Activated T-helper 1 cell treated with anti-CD3 and anti-CD28 coated beads, Interleukin-2, amount 50 U/mL, for 16 hours (primary cell): ENCODE results near the gene GRM8.

ENCODE experiments used
- DNase-seq, 2 donors: peaks; one replicate each; pipeline ENCODE4 v3.0.0-alpha.2; 2020; ENCODE audit warnings: low read depth in 1 of 2, low spot score in 1 of 2

GRM8 gene

DNA sequence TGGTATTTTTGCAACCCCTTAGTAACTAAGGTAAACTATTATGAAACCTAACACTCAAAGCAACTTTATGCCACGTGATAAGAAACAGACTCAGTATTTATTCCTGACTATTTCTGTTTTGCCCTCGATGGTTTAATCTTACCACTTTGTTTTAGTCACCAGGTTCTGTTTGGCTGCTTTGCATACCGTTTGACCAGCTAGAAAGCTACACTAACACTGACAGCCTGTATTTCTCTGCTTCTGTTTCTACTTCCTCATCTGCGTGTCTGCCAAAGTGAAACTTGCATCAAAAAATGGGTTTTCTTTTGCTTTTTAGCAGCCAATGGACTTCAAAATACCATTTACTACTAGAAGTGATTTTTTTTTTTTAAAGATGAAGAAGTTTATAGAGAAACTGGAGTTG, 802.5 kb downstream of the GRM8 start:
- DNase-seq, result no peak

DNA sequence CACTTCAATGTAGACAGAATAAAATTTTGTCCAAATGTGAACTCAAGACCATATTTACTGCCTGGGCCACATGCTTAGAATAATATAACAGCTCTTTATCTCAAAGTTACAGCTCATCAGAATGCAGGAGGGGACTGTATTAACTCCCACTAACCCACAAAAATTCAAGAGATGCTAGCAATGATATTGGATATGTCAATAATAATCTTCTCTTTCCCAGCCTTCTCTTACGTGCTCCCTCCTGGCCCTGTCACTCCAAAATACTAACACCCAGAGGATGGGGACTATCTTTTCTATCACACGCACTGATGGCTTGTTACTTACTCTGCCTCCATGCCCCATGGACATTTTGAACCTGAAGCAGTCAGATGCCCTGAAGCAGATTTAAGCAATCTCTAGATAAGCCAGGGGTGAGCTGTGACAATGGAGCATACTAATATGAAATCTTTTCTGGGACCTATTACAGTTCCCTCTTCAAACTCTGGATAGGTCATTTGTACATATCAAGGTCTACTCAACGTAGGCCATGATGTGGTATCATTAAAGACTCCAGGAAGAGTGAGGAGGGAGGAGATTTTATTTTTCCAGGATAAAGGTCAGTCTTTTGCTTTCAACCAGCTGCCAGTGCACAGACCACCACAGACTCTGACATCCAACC, 803.0 kb downstream of the GRM8 start:
- DNase-seq, result no peak

DNA sequence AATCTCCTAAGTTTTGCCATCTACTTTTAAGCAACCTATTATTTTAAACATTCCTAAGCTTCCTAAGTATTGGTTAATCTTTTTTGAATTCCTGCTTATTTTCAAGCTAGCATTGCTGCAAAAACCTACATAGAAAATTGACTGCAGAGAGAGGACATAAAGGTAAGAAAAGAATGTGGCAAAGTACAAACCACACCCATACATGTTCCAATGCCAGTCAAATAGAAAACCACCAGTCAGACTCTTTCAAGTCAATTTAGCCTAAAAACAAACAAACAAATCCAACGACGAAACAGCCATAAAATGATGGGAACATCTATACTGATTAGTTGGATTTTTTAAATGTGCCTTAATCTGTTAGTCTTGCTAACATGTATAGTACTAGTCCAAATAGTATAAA, 804.8 kb downstream of the GRM8 start:
- DNase-seq, result no peak

DNA sequence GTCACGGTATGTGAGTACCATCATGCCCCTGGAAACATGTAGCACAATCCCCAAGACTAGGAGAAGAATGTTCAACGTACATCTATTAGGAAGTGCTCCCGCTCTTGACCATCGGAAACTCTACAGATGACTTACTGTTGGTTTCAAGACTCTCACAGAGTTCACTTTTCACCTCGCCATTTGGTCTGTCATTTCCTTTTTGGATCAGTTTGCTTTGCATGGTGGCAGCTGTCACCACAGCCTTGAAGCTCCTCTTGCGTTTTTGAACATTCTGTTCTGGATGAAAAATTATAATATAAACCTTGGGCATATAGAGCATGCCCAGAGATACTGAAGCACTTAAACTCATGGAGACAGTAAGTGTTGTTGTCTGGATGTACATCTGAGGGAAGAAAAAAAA, 806.8 kb downstream of the GRM8 start:
- DNase-seq, result no peak

DNA sequence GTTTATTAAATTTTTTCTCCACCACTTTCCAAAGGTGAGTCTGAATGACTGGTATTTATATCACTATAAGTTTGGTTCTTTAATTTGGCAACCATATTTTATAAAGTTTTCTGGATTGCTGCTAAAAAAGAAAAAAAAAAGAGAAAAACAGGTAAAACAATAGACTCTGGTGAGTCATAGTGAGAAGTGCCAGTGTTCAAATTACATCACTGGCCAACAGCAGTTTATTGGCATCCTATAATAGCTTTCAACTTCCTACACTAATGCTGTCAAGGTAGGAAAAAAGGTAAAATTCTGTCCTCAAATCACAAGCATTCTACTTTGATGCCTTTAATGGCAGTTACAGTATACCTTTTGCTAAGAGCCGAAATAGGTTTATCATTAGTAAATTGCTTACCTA, 808.8 kb downstream of the GRM8 start:
- DNase-seq, result no peak

DNA sequence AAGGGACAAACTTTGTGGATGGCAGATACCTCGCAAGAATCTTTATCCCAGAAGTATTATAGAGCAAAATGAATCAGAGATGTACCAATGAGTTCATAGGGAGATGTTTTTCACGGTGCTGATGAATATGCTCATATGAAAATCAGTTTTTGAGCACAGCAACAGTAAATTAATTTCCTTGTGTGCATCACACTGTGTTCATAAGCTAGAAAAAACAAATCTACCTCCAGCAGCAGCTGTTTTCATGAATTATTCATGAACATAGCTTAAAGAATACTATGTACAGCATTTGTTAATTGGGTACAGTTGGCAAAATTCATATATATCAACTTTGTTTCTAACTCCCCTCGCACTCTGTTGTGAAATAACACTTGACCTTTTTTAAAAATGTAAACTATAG, 809.8 kb downstream of the GRM8 start:
- DNase-seq, result no peak

DNA sequence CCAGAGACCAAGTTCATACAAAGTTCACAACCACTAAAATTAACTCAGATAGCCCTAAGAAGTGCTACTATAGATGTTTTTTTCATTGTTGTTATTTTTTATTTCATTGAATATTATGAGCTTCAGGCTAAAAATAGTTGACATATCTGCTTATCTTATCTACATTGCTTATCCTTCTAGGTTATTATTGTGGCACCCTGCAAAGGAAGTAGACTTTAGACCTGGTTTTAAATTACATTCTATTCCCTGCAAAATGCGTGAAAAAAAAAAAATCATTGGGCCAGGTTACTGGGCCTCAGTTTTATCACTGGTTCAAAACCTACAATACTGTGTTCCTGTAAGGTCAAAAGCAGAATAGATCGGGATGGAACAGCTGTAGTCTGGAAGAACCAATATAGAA, 811.0 kb downstream of the GRM8 start:
- no peak for DNase-seq

DNA sequence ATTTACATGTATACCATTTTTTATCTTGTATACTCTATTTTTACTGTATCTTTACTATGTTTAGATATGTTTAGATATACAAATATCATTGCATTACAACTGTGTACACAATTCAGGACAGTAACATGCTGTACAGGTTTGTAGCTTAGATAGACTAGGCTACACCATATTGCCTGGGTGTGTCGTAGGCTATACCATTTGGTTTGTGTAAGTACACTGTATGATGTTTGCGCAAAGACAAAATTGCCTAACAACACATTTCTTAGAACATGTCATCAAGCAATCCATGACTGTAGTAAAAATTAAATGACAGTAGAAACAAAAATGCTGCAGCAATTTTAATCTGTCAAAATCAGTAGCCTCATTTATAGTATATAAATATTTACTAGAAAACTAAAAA, 812.2 kb downstream of the GRM8 start:
- no peak for DNase-seq

DNA sequence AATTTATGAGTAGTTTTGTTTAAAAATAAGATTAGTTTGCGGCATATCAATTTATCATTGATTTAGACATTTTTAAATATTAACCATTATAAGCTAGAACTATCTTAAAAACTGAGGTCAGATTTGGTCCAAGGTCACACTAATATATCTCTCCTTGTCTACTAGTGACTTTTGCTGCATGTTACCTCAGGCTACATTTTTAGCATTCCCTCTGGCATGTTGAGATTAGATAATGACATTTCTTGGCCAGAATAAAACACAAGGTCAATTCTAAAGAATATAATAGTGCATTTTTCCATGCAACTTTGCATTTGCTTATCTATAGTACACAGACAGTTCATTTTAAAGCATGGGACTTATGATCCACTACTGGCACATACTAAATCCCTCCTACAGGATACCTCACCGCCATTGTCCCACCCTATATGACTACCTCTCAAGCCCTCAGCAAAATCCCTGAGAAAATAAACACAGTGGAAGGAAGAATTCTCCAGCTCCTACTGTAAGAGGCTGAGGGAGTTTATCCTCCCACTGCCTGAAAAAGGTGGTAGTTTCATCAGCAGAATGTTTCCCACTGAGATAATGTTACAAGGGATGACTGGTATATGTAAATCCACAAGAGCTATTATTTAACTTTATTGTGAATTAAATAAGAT, 816.4 kb downstream of the GRM8 start:
- DNase-seq, result no peak

DNA sequence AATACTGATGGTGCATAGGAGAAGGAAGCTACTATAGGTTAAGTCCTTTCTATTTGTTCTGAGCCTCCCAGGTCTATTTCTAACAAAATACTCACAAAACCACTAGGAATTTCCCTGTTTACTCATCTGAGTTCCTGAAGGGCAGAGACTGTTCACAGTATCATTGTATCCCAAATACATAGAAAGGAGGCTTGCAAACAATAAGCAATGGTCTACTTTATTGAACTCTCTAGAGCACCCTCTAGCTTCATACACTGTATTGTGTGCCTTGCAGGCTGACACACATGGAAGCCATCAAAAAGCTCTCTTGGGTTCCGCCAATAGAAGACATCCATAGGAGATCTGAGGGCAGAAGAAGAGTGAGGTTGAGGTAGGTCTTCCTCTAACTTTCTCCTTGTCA, 826.1 kb downstream of the GRM8 start:
- DNase-seq, result no peak

DNA sequence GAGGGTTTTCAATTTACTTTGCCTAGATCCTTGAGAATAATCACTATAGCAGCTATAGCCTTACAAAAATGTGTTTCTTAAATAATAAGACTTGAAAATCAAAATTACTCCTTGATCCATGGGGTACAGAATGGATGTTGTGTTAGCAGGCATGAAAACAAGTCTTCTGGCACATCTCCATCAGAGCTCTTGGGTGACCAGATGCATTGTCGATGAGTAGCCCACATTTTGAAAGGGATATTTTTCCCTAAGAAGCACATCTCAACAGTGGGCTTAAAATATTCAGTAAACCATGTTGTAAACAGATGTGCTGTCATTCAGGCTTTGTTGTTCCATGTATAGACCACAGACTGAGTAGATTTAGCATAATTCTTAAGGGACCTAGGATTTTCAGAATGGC, 827.8 kb downstream of the GRM8 start:
- no peak for DNase-seq

DNA sequence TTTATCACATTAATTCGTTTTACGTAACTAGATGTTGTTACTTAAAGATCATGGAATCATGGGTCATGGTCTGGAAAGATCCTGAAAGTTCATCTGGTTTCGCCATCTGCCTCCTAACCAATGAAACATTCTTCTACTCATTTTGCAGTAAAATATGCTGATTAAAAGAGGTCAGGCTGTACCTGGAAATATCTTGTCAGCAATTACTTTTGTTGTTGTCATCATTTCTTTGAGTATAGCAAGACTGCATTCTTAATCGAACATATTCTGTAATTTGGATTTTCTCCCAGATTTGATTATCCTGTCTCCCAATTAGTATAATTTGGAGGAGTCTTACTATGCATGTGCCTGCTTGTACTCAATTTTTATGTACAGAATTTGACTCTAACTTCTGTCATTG, 833.7 kb downstream of the GRM8 start:
- DNase-seq, result no peak

DNA sequence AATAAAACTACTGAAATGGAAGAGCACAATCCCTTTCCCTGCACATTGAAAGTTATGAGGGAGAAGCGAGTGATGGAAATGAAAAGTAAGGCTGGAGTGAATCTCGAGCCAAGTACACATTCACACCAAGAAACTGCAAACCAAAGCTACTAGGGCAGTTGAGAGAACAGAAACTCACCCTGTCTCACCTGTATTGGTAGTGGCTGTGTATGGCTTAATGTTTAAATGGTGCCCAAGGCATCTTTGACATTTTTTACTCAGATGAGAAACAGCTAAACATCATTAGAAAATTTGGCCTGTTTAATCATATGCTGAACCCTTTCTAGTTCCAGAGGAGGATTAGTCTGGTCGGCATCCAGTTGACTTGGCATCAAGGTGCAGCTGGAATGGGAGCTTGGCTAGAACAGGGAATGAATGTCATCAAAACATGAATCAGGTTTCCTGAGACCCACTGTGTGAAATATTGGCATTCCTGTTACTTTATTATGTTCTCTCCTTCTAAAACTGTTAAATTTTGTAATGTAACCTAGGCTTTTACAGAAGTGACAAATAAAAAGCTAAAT, 840.8 kb downstream of the GRM8 start:
- no peak for DNase-seq

DNA sequence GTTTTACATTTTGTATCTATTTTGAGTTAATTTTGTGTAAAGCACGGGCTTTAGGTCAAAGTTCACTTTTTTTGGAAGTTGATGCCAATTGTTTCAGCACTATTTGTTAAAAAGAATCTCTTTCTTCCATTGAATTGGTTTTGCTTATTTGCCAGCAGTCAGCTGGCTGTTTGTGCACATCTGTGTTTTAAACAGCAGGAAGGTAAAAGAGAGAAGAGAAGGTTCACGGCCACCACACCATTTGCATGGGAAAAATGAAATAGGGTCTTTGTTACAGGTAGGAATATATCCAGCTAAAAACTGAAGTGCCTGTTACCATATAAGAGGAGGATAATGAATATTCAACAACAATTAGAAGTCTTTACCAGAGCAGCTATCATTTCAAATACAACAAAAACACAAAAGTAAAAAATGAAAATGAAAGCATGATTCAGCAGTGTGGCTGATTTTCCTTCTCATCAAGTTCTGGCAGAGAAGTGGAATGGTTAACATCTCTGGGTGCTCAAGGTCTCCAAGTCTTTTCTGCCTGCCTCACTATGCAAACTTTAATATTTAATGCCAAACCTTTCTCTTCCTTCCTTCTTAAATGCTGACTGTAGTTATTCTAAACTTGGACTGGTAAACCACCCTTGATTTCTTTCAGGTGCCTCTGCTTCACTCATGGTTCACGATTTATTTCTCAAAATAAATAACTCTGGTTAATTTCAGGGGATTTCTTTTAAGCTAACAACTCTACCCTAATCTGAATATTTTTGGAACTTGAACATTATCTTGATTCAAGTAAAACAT, 841.5 kb downstream of the GRM8 start:
- DNase-seq, result no peak

DNA sequence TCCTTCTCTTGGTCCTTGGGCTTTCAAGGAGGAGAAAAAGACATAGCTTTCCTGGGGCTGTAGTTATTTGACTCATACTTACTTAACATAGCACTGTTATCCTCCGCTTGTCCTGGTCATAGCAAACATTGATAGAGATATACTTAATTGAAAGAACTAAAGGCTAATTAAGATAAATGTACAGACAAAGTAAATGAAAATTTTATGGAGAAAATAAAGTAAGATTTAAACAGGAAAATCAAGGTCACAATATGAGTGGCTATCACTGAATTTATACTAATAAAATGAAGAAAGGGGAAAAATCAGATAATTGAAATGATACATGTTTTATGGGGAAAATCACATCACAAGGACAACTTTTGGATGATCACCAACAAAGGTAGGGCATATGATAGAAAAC, 849.7 kb downstream of the GRM8 start:
- DNase-seq, result no peak

DNA sequence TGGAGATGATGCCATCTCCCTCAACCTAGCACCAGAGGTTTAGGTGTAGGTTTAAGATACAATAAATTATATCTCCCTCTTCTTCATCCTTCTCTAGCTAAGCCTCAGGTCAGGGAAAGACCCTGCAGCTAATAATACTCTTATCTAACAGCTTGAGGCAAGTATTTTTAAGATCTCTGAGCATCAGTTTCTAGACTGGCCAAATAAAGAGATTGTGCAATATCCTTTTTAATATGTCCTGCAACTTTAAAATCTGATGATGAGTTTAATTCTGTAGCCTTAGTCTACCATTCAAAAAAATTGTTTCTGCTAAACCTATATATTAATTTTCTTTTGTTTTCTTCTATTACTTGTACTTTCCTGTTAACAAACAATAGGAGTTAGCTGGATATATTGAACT, 850.8 kb downstream of the GRM8 start:
- DNase-seq, result no peak

DNA sequence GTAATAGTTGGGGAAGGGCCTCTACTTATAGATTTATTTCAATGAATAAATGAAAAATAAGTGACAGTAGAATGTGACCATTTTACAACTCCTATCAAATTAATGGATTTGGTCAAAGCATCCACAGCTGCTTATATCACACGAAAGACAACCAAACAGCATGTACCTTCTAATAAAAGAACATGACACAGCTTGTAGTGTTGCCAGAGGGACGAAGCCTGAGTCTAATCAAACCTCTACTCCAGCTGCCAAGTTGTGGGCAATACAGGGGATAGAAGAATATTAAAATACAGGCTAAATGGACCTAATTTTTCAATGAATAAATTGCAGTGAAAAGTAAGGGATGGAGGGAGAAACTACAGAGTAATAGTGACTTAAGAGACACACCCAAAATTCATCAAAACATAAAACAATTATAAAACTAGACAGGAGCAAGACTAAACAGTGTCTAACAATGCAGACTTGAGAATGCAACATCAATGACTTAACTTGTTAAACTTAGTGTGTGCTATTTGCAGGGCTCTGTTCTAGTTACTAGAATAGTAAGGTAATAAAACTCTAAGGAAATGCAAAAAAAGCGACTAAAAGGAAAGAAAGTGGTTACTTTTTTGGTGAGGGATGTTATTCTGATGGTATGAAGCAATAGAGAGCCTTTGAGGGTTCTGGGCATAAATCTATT, 853.8 kb downstream of the GRM8 start:
- DNase-seq, result no peak

DNA sequence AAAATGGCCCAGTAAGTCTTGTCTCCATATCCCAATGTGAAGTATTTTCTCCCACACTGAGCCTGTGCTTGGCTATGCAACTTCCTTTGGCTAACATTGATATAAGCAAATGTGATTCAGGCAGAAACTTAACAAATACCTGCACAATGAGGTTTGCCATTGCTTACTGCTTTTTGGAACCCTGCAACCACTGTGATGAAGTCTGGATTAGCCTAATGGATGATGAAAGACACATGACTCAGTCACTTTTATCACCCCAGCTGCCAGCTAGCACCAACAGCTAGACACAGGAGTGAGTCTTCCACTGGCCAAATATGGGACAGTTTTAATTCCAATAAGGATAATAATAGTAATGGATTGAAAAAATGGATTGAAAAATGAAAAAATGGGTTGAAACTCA, 854.5 kb downstream of the GRM8 start:
- DNase-seq, result no peak

DNA sequence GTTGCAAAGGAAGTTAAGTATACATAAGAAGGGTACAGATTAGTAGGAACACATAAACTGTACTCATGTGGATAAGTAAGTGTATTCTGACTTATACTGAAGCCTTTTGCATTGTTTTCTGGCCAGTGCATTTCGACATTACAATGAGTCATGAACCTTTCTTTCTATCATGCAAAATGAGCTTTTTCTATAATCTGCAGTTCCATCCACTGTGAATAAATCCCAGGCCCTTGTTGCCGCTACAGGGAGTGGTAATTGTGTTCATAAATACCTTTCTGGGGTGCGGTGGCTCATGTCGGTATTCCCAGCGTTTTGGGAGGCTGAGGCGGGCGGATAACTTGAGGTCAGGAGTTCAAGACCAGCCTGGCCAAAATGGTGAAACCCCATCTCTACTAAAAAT, 858.3 kb downstream of the GRM8 start:
- no peak for DNase-seq
